Kidney capillary endothelial cell (primary cell): ENCODE results near the gene FBP2.

Experiments
- DNase-seq: peaks from one replicate; pipeline ENCODE4 v3.0.0-alpha.2; 2018; ENCODE audit warnings: low spot score

FBP2 gene

DNA sequence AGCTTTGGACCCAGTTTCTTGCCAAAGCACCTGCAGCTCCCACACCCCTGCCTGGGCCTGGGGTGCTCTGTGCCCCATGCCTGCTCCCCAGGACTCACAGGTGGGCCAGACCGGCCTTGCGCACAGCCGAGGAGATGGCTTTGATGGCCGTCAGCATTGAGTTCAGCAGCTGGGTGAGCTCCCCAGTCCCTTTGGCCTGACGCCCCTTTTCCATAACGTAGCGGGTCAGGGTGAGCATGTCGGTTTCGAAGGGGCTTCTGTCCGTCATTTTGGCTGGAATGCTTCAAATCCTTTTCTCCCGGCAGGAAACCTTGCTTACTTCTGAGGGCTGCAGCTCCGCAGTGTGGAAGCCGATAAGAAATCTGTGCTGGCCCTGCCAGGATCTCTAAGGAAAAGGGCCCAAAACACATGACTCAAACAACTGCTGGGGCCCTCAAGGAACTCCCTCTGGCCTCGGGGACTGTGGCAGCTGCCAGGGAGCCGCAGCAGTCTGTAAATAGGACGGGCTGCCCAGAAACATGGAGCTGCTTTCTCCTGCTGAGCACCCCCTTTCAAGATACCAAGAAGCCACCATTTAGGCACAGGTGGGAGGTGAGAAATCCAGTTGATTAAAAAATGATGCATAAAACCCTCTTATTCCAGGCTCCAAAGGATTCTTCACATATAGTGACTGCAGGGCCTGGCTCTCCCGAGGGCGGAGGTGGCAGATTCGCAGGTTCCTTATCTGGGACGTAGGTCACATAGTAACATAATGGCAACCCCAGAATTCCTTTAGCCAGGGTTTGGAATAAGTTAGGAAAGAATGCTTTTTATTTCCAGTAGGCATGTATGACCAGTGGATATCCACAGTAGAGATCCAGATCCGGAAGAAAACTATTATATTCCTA is at the start of gene FBP2:
Gene FBP2, minus strand, starts transcription at position 366 of the 887 bp plus-strand sequence. Its CDS starts 98 bp downstream, at position 268.
- no peak for DNase-seq

GRCh38 chr9:94643176-94643575 is 49.6 kb upstream of the FBP2 start:
- DNase-seq: no peak

GRCh38 chr9:94642501-94642900 is 48.9 kb upstream of the FBP2 start:
- no peak for DNase-seq

GRCh38 chr9:94639999-94640376 is 46.4 kb upstream of the FBP2 start:
- DNase-seq: peak; percentile 42

DNA sequence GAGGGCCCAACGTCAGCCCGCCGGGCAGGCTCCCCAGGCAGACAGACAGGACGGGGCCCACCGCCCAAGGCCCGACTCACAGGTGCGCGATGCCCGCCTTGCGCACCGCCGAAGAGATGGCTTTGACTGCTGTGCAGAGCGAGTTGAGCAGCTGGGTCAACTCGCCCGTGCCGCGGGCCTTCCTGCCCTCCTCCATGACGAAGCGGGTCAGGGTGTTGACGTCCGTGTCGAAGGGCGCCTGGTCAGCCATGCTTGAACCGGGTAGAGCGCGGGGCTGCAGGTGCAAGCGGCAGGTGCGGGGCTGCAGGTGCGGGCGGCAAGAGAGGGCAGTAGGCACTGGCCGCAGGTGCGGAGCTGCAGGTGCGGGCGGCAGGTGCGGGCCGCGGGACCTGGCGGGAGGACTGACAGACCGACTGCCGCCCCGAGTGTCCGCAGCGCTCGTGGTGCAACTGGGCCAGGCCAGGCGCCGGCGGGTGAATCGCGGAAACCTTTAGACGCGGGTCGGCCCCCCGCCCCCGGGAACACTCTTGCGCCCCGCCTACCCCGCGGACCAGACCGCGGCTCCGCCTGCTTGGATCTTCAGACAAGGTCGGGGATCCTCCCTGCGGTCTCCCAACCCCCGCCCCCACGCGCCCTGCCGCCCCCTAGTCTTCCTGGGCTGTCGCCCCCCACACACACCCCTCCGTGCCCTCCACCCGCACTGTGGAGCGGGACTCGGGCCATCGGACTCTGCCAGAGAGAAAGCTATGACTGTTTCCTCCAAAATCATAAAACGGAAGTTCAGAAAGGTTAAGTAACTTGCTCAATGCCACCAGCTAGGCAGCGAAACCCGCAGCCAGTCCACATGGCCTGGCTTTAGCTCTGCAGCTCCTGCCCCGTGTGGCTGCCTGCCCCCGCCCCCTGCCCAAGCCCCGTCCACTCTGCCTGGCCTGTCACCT is 45.7 kb upstream of the FBP2 start, which contains the start of gene FBP1:
Gene FBP1, minus strand, starts transcription at position 458 of the 938 bp plus-strand sequence. Its CDS starts 208 bp downstream, at position 250.
- DNase-seq: peak; percentile 16

GRCh38 chr9:94638335-94639060 is 44.9 kb upstream of the FBP2 start:
- no peak for DNase-seq

GRCh38 chr9:94632737-94633136 is 39.1 kb upstream of the FBP2 start:
- DNase-seq: no peak

DNA sequence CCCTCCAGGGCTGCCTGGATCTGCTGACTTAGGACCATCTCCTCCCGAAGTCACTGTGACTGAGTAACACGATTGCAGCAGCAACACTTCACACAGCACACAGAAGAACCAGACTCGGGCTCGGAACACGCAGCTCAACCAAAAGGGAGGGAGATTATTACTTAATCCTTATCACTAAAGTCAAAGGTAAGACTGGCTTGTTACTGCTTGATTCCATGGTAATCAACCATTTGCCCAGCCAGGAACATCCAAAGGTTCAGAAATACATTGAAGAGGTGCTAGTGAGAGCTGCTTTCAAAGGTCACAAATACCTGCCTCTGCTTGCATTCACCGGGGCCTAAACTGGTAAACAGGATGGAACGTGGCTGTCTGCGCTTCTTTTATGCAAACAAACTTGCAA is 38.0 kb upstream of the FBP2 start:
- DNase-seq: no peak

- DNase-seq: no peak
Observed at GRCh38 chr9:94630833-94631232, 37.2 kb upstream of the FBP2 start.

DNA sequence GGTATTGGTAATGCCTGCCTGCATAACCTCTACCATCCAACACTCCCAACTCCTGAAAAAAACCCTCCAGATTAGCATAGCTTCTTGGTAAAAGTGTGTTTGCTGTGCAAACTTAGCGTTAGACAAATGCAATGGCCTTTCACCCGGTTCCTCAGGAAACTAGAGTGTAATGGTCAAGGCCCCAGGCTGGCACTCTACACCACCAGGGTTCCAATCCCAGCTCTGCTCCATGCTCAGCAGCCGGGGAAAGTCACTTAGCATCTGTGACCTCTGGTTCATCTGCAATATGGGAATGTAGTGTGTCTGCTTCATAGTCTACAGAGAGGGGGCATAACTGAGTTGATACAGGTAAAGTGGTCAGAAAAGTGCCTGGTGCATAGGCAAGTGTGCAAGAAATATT is 36.7 kb upstream of the FBP2 start:
- no peak for DNase-seq

GRCh38 chr9:94627287-94627686 is 33.7 kb upstream of the FBP2 start:
- no peak for DNase-seq

DNA sequence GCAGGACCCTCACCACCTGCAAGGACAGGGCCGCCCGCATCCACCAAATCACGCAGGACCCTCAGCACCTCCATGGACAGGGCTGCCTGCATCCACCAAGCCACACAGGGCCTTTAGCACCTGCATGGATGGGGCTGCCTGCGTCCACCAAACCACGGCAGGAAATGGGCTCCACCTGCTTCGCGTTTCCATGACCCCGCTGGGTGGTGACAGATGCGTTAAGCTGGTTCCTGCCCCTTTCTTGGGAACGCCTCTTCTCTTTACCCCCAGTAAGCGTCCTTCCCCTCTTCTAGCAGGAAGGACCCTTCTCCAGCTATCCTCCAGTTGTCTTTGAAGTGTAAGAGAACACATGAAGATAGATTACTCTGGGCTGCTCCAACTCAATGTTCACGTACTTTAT is 32.2 kb upstream of the FBP2 start:
- DNase-seq: no peak

- DNase-seq: no peak
Observed at GRCh38 chr9:94624629-94625028, 31.0 kb upstream of the FBP2 start.

DNA sequence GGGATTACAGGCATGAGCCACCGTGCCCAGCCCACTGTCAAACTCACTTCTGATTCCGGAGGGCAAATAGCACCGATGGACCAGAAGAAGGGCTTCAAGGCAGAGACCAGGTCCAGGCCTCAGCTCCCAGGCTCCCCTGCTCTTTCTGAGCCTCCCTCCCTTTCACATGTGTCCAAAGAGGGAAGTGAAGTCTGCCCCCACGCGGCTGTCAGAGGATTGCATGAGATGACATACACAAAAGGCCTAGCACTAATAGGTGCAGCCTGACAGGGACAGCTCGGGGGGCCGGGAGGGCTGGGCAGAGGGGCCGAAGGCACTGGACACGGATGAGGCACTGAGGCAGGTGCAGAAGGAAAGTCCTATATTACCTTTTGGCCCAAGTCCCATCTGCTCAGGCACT is 29.6 kb upstream of the FBP2 start:
- DNase-seq: no peak

GRCh38 chr9:94622087-94622800 is 28.6 kb upstream of the FBP2 start:
- DNase-seq: no peak

- DNase-seq: no peak
Observed at GRCh38 chr9:94619026-94619425, 25.4 kb upstream of the FBP2 start.

DNA sequence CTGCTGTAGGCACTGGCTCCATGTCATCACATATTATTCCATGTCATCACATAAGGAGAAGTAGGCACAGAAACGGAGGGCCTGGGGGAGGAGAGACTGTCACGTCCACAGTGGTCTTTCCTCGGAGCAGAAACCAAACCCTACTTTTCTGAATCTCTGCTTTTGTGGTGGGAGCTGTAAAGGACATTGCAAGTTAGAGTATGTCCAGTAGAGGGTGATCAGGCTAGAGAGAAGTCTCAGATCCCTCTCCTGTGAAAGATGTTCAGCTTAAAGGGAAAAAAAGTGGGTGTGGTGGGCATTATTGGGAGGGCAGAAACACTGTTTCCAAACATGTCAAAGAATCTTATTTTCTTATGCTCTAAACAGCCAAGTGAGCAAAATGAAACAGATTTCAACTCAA is 19.4 kb upstream of the FBP2 start:
- no peak for DNase-seq

DNA sequence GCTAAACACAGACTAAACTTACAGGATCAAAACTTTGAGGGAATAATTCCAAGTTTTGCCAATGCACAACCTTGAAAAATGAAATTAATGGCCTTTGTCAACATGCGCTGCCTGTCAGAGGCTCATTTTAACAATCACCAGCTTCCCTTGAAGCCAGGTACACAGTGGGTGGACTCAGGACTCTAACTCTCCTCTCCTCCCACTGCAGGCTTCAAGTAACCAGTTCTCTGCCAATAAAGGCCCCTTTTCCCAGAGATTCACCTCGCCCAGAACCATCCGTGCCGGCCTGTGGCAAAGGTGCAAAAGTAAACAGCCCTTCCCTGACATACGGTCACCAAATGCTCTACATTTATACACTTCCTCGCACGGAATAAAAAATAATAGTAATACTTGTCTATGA is 18.4 kb upstream of the FBP2 start:
- DNase-seq: no peak

GRCh38 chr9:94611638-94612068 is 18.0 kb upstream of the FBP2 start:
- DNase-seq: no peak

DNA sequence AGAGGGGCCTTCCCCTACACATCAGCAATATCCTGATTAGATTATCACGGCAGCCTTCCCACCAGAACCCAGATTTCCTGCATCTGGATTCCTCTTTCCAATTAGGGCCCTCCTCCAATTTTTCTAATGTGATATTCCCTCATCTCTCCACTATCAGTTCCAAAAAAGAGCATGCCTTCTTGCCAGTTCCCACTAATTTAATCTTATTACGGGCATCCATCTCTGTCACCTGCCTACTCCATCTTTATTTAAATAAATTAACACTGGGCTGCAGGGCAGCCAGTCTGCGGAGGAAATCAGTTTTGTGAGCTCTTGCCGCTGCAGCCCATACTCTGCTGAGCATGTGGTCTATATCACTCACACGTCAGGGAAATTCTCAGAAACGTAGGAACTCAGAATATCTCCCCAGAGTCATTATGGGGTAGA is 16.6 kb upstream of the FBP2 start:
- DNase-seq: no peak

DNA sequence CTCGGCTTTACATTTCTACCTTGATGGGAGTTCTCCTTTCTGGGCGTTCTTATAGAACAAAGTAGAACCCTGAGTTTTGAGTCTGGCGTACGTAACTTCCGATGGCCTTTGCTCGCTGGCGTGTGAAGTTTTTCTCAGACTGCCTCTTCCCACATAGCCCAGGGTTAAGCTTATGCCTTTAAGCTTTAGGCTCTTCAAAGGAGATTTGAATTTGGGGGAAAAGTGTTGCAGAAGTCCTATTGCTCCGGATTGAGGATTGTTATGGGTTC is 13.7 kb upstream of the FBP2 start:
- no peak for DNase-seq
